Right lobe of liver (tissue), 6 donors: ENCODE measurements around the gene TCAP. TPM values are rescaled to one million over a fixed set of nuclear protein-coding genes. Genes with fewer than 3 reads are reported as not detected.
A peak's percentile ranks its signal among the peaks of the same experiment; 100 is the strongest.
"Not testable (repeated sequence)": the region's sequence is repeated elsewhere in the genome, so short reads cannot be mapped to it uniquely, and the experiment has no call there.

ENCODE experiments used
- ATAC-seq, 4 donors: fragments of 200-7000 bp; cut with Tn5 transposase; one replicate each; pipeline ENCODE4 v1.9.1; 2020; ENCODE audit warnings: mild to moderate bottlenecking in 4 of 4, moderate library complexity in 4 of 4
- DNase-seq, 3 donors: peaks; one replicate each; pipeline ENCODE4 v3.0.0-alpha.2; 2020
- H3K27ac ChIP-seq, 3 donors: fragments of 200-600 bp; one replicate each; pipeline ENCODE4 v1.8.0; 2022
- H3K27me3 ChIP-seq, 2 donors: fragments of 200-600 bp; one replicate each; pipeline ENCODE4 v1.8.0; 2022
- H3K36me3 ChIP-seq, 4 donors: fragments of 200-600 bp; sonication (generic) in 1 of 4; one replicate each; pipeline versions ENCODE4 v1.5.1 to v1.8.0; 2017 to 2022; ENCODE audit warnings: control low read depth in 1 of 4
- H3K4me1 ChIP-seq, 4 donors: fragments of 200-600 bp; sonication (generic) in 1 of 4; one replicate each; pipeline versions ENCODE4 v1.5.1 to v1.8.0; 2017 to 2022; ENCODE audit warnings: control low read depth in 1 of 4
- H3K4me3 ChIP-seq, 3 donors: fragments of 200-600 bp; one replicate each; pipeline ENCODE4 v1.8.0; 2022
- H3K9me3 ChIP-seq, 4 donors: fragments of 200-600 bp; sonication (generic) in 1 of 4; one replicate each; pipeline versions ENCODE4 v1.5.1 to v1.8.0; 2017 to 2022; ENCODE audit warnings: control low read depth in 1 of 4
- POLR2A ChIP-seq: fragments of 450-650 bp; IDR thresholded peaks from one replicate; pipeline ENCODE4 v1.6.1; 2017; ENCODE audit warnings: antibody characterized with exemption, mild to moderate bottlenecking
- WGBS: methylation state at CpG from one replicate; pipeline ENCODE4 v1.1.6; 2018; ENCODE audit warnings: low coverage, low lambda C conversion rate; ENCODE audit not compliant: insufficient coverage; ENCODE audit errors: missing lambda C conversion rate; 5-methylcytosine and 5-hydroxymethylcytosine counted together
- intact Hi-C, 2 donors: fragments of 100-400 bp; cut with DNase I; formaldehyde crosslinking; loops; one replicate each; pipeline versions ENCODE4 v1.11.2 to v1.14.1; 2022
- total RNA-seq, 6 experiments: library from RNA; depleted of rRNA in 2 of 6; stranded (reverse); fragments of >200 nt in 2 of 6; fragmentation: NEBNext Ultra II Directional in 3 of 6; extraction: Animal tissue kit (Norgen Biotek cat#: 25700) in 3 of 6; gene quantifications; one replicate each; pipeline versions ENCODE4 v1.1.0 to v1.2.4, GENCODE V29; 2016 to 2023
- TF ChIP-seq, protein P1 (sequence below), 4 donors: fragments of 200-600 bp in 3 of 4; fragments of 450-650 bp in 1 of 4; IDR thresholded peaks; one replicate each; pipeline versions ENCODE4 v1.5.1 to v1.8.0; 2016 to 2022; ENCODE audit warnings: antibody characterized with exemption in 4 of 4, mild to moderate bottlenecking in 2 of 4
- donor health status: DM: no; HTN: yes; CAD: no.
- donor health status: DM: no; HTN: no; CAD: no.
- donor health status: DM: no; HTN: no; CAD: no.
- donor health status: DM: no; HTN: yes; CAD: no.
- donor health status: DM: no; HTN: yes; CAD: no.

TCAP gene
- total RNA-seq, 6 experiments from 2014 or later, result 0.49 to 4.3 (median 1.1) TPM

DNA sequence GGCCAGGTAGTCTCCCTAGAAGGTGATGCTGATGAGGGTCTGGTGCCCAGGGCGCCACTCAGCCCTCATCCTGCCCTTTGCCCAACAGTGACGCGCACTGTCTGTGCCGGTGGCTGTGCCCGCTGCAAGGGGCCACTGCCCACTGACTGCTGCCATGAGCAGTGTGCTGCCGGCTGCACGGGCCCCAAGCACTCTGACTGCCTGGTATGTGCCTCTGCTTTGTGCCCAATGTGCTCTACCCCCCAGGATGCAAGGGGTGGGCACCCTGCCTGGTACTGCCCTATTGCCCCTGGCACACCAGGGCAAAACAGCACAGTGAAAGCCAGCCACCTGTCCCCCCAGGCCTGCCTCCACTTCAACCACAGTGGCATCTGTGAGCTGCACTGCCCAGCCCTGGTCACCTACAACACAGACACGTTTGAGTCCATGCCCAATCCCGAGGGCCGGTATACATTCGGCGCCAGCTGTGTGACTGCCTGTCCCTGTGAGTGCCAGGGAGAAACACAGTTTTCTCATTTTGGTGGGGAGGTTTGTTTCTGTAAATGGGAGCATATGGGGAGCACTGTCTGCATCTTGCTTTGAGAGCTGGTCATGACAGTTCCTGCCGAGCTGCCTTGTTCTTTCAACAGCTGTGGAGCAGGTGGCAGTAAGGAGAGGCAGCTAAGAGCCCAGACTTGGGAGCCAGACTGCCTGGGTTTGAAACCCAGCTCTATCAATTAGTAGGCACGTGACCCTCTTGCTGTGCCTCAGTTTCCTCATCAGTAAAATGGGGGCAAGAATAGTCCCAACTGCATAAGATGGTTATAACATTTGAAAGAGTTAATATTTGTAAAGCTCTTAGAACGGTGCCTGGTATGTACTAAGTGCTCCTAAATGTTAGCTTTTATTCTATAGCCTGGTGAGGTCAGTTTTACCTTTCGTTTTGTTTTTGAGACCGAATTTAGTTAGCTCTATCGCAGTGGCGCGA, 45.1 kb downstream of the TCAP start:
- DNase-seq, result peak in 1 of 3 donors; percentile 5
- H3K4me3 ChIP-seq, result no peak overlapping the region
- ATAC-seq, result no peak
- peaks cover 0 to 6% (median 3%) of the 10 kb centered on the region in 4 donors for H3K36me3 ChIP-seq
- intact Hi-C loops, result no loop called here
- 82% methylated on average over 8 of the region's 20 CpGs for WGBS
- peaks cover 0 to 20% (median 6%) of the 10 kb centered on the region in 4 donors for H3K4me1 ChIP-seq
- TF ChIP-seq, protein P1, sequence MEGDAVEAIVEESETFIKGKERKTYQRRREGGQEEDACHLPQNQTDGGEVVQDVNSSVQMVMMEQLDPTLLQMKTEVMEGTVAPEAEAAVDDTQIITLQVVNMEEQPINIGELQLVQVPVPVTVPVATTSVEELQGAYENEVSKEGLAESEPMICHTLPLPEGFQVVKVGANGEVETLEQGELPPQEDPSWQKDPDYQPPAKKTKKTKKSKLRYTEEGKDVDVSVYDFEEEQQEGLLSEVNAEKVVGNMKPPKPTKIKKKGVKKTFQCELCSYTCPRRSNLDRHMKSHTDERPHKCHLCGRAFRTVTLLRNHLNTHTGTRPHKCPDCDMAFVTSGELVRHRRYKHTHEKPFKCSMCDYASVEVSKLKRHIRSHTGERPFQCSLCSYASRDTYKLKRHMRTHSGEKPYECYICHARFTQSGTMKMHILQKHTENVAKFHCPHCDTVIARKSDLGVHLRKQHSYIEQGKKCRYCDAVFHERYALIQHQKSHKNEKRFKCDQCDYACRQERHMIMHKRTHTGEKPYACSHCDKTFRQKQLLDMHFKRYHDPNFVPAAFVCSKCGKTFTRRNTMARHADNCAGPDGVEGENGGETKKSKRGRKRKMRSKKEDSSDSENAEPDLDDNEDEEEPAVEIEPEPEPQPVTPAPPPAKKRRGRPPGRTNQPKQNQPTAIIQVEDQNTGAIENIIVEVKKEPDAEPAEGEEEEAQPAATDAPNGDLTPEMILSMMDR (IDR thresholded peaks at IDR 0.05), result no peak
- TF ChIP-seq POLR2A, result no peak
- H3K9me3 ChIP-seq, result no peaks in the 10 kb centered on the region
- no peak overlapping the region for H3K27ac ChIP-seq
- no peaks in the 10 kb centered on the region for H3K27me3 ChIP-seq

DNA sequence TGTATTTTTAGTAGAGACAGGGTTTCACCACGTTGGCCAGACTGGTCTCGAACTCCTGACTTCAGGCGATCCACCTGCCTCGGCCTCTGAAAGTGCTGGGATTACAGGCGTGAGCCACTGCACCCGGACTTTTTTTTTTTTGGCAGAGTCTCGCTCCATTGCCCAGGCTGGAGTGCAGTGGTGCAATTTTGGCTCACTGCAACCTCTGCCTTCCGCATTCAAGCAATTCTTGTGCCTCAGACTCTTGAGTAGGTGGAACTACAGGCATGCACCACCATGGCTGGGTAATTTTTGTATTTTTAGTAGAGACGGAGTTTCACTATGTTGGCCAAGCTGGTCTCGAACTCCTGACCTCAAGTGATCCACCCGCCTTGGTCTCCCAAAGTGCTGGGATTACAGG, 45.9 kb downstream of the TCAP start:
- H3K27me3 ChIP-seq, H3K4me3 ChIP-seq: not testable (repeated sequence)
- WGBS, result 89% methylated on average over 10 of the region's 11 CpGs

DNA sequence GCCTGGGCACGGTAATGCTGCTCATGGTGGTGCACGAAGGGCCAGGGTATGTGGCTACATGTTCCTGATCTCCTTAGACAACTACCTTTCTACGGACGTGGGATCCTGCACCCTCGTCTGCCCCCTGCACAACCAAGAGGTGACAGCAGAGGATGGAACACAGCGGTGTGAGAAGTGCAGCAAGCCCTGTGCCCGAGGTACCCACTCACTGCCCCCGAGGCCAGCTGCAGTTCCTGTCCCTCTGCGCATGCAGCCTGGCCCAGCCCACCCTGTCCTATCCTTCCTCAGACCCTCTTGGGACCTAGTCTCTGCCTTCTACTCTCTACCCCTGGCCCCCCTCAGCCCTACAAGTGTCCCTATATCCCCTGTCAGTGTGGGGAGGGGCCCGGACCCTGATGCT, 46.7 kb downstream of the TCAP start:
- TF ChIP-seq, protein P1 (IDR thresholded peaks at IDR 0.05), result no peak
- no peak for TF ChIP-seq POLR2A
- Histone ChIP-seq H3K27me3 (no peaks in the 10 kb centered on the region), H3K36me3 (peaks cover 0 to 12% (median 3%) of the 10 kb centered on the region in 4 donors), H3K4me1 (peaks cover 0 to 5% (median 0%) of the 10 kb centered on the region in 4 donors), H3K9me3 (no peaks in the 10 kb centered on the region), H3K27ac (no peak overlapping the region), H3K4me3 (no peak overlapping the region)
- DNase-seq (no peak), ATAC-seq (no peak)
- intact Hi-C loops, result no loop called here
- WGBS, result 100% methylated on average over 2 of the region's 10 CpGs

More for the DNA sequence above, 45.9 kb downstream of the TCAP start:
- DNase-seq, H3K9me3 ChIP-seq, intact Hi-C loops, ATAC-seq, H3K27ac ChIP-seq: not testable (repeated sequence)
- Histone ChIP-seq H3K4me1 (peaks cover 0 to 13% (median 3%) of the 10 kb centered on the region in 4 donors), H3K36me3 (peaks cover 0 to 12% (median 3%) of the 10 kb centered on the region in 4 donors)

DNA sequence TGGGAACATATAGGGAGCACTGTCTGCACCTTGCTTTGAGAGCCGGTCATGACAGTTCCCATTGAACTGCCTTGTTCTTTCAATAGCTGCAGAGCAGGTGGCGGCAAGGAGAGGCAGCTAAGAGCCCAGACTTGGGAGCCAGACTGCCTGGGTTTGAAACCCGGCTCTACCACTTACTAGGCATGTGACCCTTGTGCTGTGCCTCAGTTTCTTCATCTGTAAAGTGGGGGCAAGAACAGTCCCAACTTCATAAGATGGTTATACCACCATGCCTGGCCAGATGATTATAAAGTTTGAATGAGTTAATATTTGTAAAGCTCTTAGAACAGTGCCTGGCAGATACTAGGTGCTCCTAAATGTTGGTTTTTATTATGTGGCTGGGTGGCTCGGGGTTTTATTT, 49.1 kb downstream of the TCAP start:
- no peak overlapping the region for H3K27ac ChIP-seq
- no peak overlapping the region for H3K4me3 ChIP-seq
- no peaks in the 10 kb centered on the region for H3K9me3 ChIP-seq
- ATAC-seq, result no peak
- no peaks in the 10 kb centered on the region for H3K27me3 ChIP-seq
- WGBS, result 88% methylated on average over 1 of the region's 4 CpGs
- TF ChIP-seq, protein P1 (IDR thresholded peaks at IDR 0.05), result no peak
- TF ChIP-seq POLR2A, result no peak
- DNase-seq, result no peak
- peaks cover 0 to 12% (median 0%) of the 10 kb centered on the region in 4 donors for H3K36me3 ChIP-seq
- H3K4me1 ChIP-seq, result peaks cover 0 to 4% (median 0%) of the 10 kb centered on the region in 4 donors
- intact Hi-C loops, result no loop called here
